Kidney (tissue), 14 donors: Measurements from ENCODE around the gene ENTPD1. TPM values are rescaled to one million over a fixed set of nuclear protein-coding genes. Genes with fewer than 3 reads are reported as not detected.

ENCODE experiments used
- DNase-seq, 5 donors: peaks; one replicate each; pipeline ENCODE4 v3.0.0-alpha.2; 2013 to 2020
- FAIRE-seq: peaks from 2 replicates; lab custom pipeline; 2012; peaks lifted over from hg19 to GRCh38; lab: Jason Lieb, UNC
- H3K27ac ChIP-seq, 2 donors: one replicate each; pipeline ENCODE4 v1.7.0; 2013; ENCODE audit warnings: low read depth in 2 of 2, low read length in 2 of 2, inconsistent platforms in 1 of 2
- H3K27me3 ChIP-seq: one replicate; pipeline ENCODE4 v1.7.1; 2013; ENCODE audit warnings: low read length, inconsistent platforms; ENCODE audit not compliant: control insufficient read depth, insufficient read depth
- H3K36me3 ChIP-seq, 3 donors: one replicate each; pipeline versions ENCODE4 v1.7.0 to v1.7.1; 2013; ENCODE audit warnings: low read length in 3 of 3, control low read depth in 1 of 3, inconsistent platforms in 1 of 3; ENCODE audit not compliant: insufficient read depth in 3 of 3, control insufficient read depth in 2 of 3
- H3K4me1 ChIP-seq, 3 donors: one replicate each; pipeline versions ENCODE4 v1.7.0 to v1.7.1; 2013; ENCODE audit warnings: low read length in 3 of 3, inconsistent platforms in 1 of 3, low read depth in 1 of 3; ENCODE audit not compliant: control insufficient read depth in 2 of 3, insufficient read depth in 2 of 3
- H3K4me3 ChIP-seq, 3 donors: one replicate each; pipeline versions ENCODE4 v1.7.0 to v1.8.1; 2013; ENCODE audit warnings: low read length in 3 of 3, control low read depth in 1 of 3, inconsistent platforms in 1 of 3
- H3K9ac ChIP-seq, 3 donors: one replicate each; pipeline versions ENCODE4 v1.7.0 to v1.7.1; 2013; ENCODE audit warnings: low read length in 3 of 3, control low read depth in 1 of 3, inconsistent platforms in 1 of 3
- H3K9me3 ChIP-seq, 3 donors: one replicate each; pipeline versions ENCODE4 v1.7.0 to v1.7.1; 2013; ENCODE audit warnings: low read length in 3 of 3, control low read depth in 1 of 3, inconsistent platforms in 1 of 3; ENCODE audit not compliant: control insufficient read depth in 2 of 3, insufficient read depth in 1 of 3
- CTCF ChIP-seq: IDR thresholded peaks from 3 replicates; pipeline ENCODE4 v1.5.1; 2012; ENCODE audit warnings: mild to moderate bottlenecking, moderate library complexity, borderline replicate concordance; ENCODE audit not compliant: insufficient read depth; ENCODE audit errors: extremely low read depth
- intact Hi-C: fragments of 100-400 bp; cut with DNase I; formaldehyde crosslinking; loops from one replicate; pipeline ENCODE4 v1.11.1; 2022
- polyA plus RNA-seq: library from polyadenylated mRNA; stranded (reverse); fragments of 350-450 nt; fragmentation: Illumina TruSeq; extraction: RNeasy Lipid Tissue Mini Kit (QIAGEN cat#74804); gene quantifications from one replicate; pipeline ENCODE4 v1.2.3, GENCODE V29; 2014; ENCODE audit warnings: low read depth, low replicate concordance; ENCODE audit not compliant: insufficient read depth
- total RNA-seq: library from RNA; stranded (reverse); fragmentation: NEBNext Ultra II Directional; extraction: Animal tissue kit (Norgen Biotek cat#: 25700); gene quantifications from one replicate; pipeline ENCODE4 v1.2.1, GENCODE V29; 2021
- donor health status: control.
- donor health status: control.
- donor health status: control.
- donor health status: control.
- donor health status: control.
- donor health status: DM: yes; HTN: yes; CAD: no.
- donor health status: Normal renal cell carcinoma (clear cell type).

The ENTPD1 gene
- total and polyA plus RNA-seq, 2 donors from 2014 or later, result 5.2 to 36.6 TPM

GRCh38 chr10:95877881-95878280 is 121.9 kb downstream of the ENTPD1 start:
- intact Hi-C loops, result no loop called here
- no peak overlapping the region for H3K4me3 ChIP-seq
- no peaks in the 10 kb centered on the region for H3K9me3 ChIP-seq
- H3K9ac ChIP-seq, result no peak overlapping the region
- TF ChIP-seq CTCF, result no peak
- H3K4me1 ChIP-seq, result peaks cover 0 to 12% (median 0%) of the 10 kb centered on the region in 3 donors
- no peak for DNase-seq
- no peak for FAIRE-seq
- H3K27ac ChIP-seq, result no peak overlapping the region
- peaks cover 0 to 5% (median 2%) of the 10 kb centered on the region in 3 donors for H3K36me3 ChIP-seq
- H3K27me3 ChIP-seq, result no peaks in the 10 kb centered on the region

- Histone ChIP-seq H3K4me3 (no peak overlapping the region), H3K36me3 (peaks cover 0 to 2% (median 0%) of the 10 kb centered on the region in 3 donors), H3K4me1 (peaks cover 0 to 12% (median 0%) of the 10 kb centered on the region in 3 donors), H3K9ac (no peak overlapping the region), H3K27ac (no peak overlapping the region), H3K27me3 (no peaks in the 10 kb centered on the region), H3K9me3 (no peaks in the 10 kb centered on the region)
- no peak for DNase-seq
- FAIRE-seq, result no peak
- no peak for TF ChIP-seq CTCF
- intact Hi-C loops, result no loop called here
Observed at GRCh38 chr10:95880704-95881103, 124.7 kb downstream of the ENTPD1 start.

GRCh38 chr10:95881316-95881715 is 125.4 kb downstream of the ENTPD1 start:
- peak; percentile 51 for FAIRE-seq
- Histone ChIP-seq H3K4me3 (no peak overlapping the region), H3K9ac (no peak overlapping the region), H3K27ac (no peak overlapping the region), H3K27me3 (no peaks in the 10 kb centered on the region), H3K9me3 (no peaks in the 10 kb centered on the region), H3K4me1 (peaks cover 0 to 12% (median 0%) of the 10 kb centered on the region in 3 donors), H3K36me3 (peaks cover 0 to 1% (median 0%) of the 10 kb centered on the region in 3 donors)
- intact Hi-C loops, result no loop called here
- DNase-seq, result peak in 2 of 5 donors; percentile 7 to 60
- no peak for TF ChIP-seq CTCF

GRCh38 chr10:95889830-95890229 is 133.9 kb downstream of the ENTPD1 start:
- Histone ChIP-seq H3K9ac (no peak overlapping the region), H3K27ac (no peak overlapping the region), H3K9me3 (no peaks in the 10 kb centered on the region), H3K4me3 (no peak overlapping the region), H3K36me3 (no peaks in the 10 kb centered on the region), H3K4me1 (peaks cover 0 to 3% (median 0%) of the 10 kb centered on the region in 3 donors), H3K27me3 (no peaks in the 10 kb centered on the region)
- no peak for TF ChIP-seq CTCF
- intact Hi-C loops, result no loop called here
- no peak for FAIRE-seq
- DNase-seq, result no peak
